Liver (tissue), 9 donors: ENCODE data around the gene ERBB4. TPM values are rescaled to one million over a fixed set of nuclear protein-coding genes. Genes with fewer than 3 reads are reported as not detected.

Experiments used
- DNase-seq: peaks from one replicate; pipeline ENCODE4 v3.0.0-alpha.2; 2017; ENCODE audit warnings: low spot score
- H3K27ac ChIP-seq, 2 donors: one replicate each; pipeline ENCODE4 v1.7.0; 2013; ENCODE audit warnings: inconsistent platforms in 2 of 2, low read length in 2 of 2, control low read depth in 1 of 2, low read depth in 1 of 2, mild to moderate bottlenecking in 1 of 2
- H3K27me3 ChIP-seq, 4 donors: one replicate each; pipeline versions ENCODE4 v1.6.1 to v1.7.0; 2013; ENCODE audit warnings: low read length in 3 of 4, inconsistent platforms in 1 of 4, mild to moderate bottlenecking in 1 of 4, moderate library complexity in 1 of 4; ENCODE audit not compliant: control insufficient read depth in 4 of 4, insufficient read depth in 4 of 4
- H3K36me3 ChIP-seq, 4 donors: one replicate each; pipeline versions ENCODE4 v1.6.1 to v1.7.0; 2013; ENCODE audit warnings: low read length in 3 of 4, mild to moderate bottlenecking in 3 of 4, low read depth in 1 of 4, moderate library complexity in 1 of 4; ENCODE audit not compliant: control insufficient read depth in 4 of 4, insufficient read depth in 3 of 4
- H3K4me1 ChIP-seq, 4 donors: one replicate each; pipeline versions ENCODE4 v1.6.1 to v1.7.0; 2013; ENCODE audit warnings: low read length in 3 of 4, mild to moderate bottlenecking in 3 of 4, moderate library complexity in 1 of 4; ENCODE audit not compliant: control insufficient read depth in 4 of 4, insufficient read depth in 4 of 4
- H3K4me3 ChIP-seq, 3 donors: one replicate each; pipeline versions ENCODE4 v1.6.1 to v1.7.0; 2013; ENCODE audit warnings: low read length in 3 of 3, control low read depth in 1 of 3, low read depth in 1 of 3, mild to moderate bottlenecking in 1 of 3
- H3K9ac ChIP-seq, 2 donors: one replicate each; pipeline ENCODE4 v1.7.0; 2013; ENCODE audit warnings: low read length in 2 of 2, mild to moderate bottlenecking in 2 of 2, moderate library complexity in 2 of 2, control low read depth in 1 of 2, low read depth in 1 of 2
- H3K9me3 ChIP-seq, 4 donors: one replicate each; pipeline versions ENCODE4 v1.6.1 to v1.7.0; 2013; ENCODE audit warnings: low read length in 3 of 4; ENCODE audit not compliant: control insufficient read depth in 4 of 4
- FOXA1 ChIP-seq: IDR thresholded peaks from 2 replicates; pipeline ENCODE4 v1.6.1; 2016; ENCODE audit warnings: antibody characterized with exemption
- GABPA ChIP-seq, 2 donors: IDR thresholded peaks in 1 of 2; conservative IDR thresholded peaks in 1 of 2; 2 replicates each; pipeline ENCODE4 v1.6.1; 2016; ENCODE audit warnings: antibody characterized with exemption in 2 of 2, mild to moderate bottlenecking in 1 of 2, moderate library complexity in 1 of 2
- HNF4A ChIP-seq, 2 donors: conservative IDR thresholded peaks; 2 replicates each; pipeline ENCODE4 v1.6.1; 2016; ENCODE audit warnings: antibody characterized with exemption in 2 of 2, mild to moderate bottlenecking in 2 of 2
- HNF4G ChIP-seq: IDR thresholded peaks from 2 replicates; pipeline ENCODE4 v1.6.1; 2016; ENCODE audit warnings: antibody characterized with exemption
- JUND ChIP-seq, 2 donors: IDR thresholded peaks; 2 replicates each; pipeline ENCODE4 v1.6.1; 2016; ENCODE audit warnings: antibody characterized with exemption in 2 of 2
- MAX ChIP-seq: IDR thresholded peaks from 2 replicates; pipeline ENCODE4 v1.6.1; 2016; ENCODE audit warnings: antibody characterized with exemption
- RAD21 ChIP-seq, 2 donors: IDR thresholded peaks; 2 replicates each; pipeline ENCODE4 v1.6.1; 2016; ENCODE audit warnings: antibody characterized with exemption in 2 of 2, mild to moderate bottlenecking in 2 of 2
- RXRA ChIP-seq, 2 donors: IDR thresholded peaks; 2 replicates each; pipeline ENCODE4 v1.6.1; 2017 to 2018; ENCODE audit warnings: antibody characterized with exemption in 2 of 2, mild to moderate bottlenecking in 1 of 2
- SP1 ChIP-seq: IDR thresholded peaks from 2 replicates; pipeline ENCODE4 v1.6.1; 2018; ENCODE audit warnings: antibody characterized with exemption, mild to moderate bottlenecking
- TAF1 ChIP-seq: conservative IDR thresholded peaks from 2 replicates; pipeline ENCODE4 v1.6.1; 2016; ENCODE audit warnings: antibody characterized with exemption, mild to moderate bottlenecking
- YY1 ChIP-seq: IDR thresholded peaks from 2 replicates; pipeline ENCODE4 v1.6.1; 2016; ENCODE audit warnings: antibody characterized with exemption, mild to moderate bottlenecking
- ZBTB33 ChIP-seq: IDR thresholded peaks from 2 replicates; pipeline ENCODE4 v1.6.1; 2016; ENCODE audit warnings: antibody characterized with exemption
- WGBS: extraction: QIAGEN DNeasy Blood & Tissue Kit; methylation state at CpG from one replicate; pipeline ENCODE4 v1.1.7; 2013; 5-methylcytosine and 5-hydroxymethylcytosine counted together
- polyA plus RNA-seq, 2 donors: library from polyadenylated mRNA; stranded (reverse) in 1 of 2; unstranded in 1 of 2; fragments of 200-250 nt in 1 of 2; fragments of >200 nt in 1 of 2; fragmentation: Nextera tagmentation in 1 of 2; extraction: Ambion mirVana in 1 of 2; gene quantifications; one replicate each; pipeline versions ENCODE4 v1.2.1 to v1.2.3, GENCODE V29; 2013 to 2015
- total RNA-seq, 2 donors: library from RNA; depleted of rRNA; stranded (reverse); fragments of >200 nt; gene quantifications; one replicate each; pipeline ENCODE4 v1.2.3, GENCODE V29; 2014
- TF ChIP-seq, protein P1 (sequence below): IDR thresholded peaks from 2 replicates; pipeline ENCODE4 v1.6.1; 2016; ENCODE audit warnings: antibody characterized with exemption
- TF ChIP-seq, protein P2 (sequence below): IDR thresholded peaks from 2 replicates; pipeline ENCODE4 v1.6.1; 2016; ENCODE audit warnings: antibody characterized with exemption, mild to moderate bottlenecking
- donor health status: healthy.
- donor health status: healthy.
- donor health status: healthy.
- donor health status: healthy.
- donor health status: healthy.

The ERBB4 gene
- total and polyA plus RNA-seq, 4 donors, result 0.03 to 0.42 TPM; not detected in 2

DNA sequence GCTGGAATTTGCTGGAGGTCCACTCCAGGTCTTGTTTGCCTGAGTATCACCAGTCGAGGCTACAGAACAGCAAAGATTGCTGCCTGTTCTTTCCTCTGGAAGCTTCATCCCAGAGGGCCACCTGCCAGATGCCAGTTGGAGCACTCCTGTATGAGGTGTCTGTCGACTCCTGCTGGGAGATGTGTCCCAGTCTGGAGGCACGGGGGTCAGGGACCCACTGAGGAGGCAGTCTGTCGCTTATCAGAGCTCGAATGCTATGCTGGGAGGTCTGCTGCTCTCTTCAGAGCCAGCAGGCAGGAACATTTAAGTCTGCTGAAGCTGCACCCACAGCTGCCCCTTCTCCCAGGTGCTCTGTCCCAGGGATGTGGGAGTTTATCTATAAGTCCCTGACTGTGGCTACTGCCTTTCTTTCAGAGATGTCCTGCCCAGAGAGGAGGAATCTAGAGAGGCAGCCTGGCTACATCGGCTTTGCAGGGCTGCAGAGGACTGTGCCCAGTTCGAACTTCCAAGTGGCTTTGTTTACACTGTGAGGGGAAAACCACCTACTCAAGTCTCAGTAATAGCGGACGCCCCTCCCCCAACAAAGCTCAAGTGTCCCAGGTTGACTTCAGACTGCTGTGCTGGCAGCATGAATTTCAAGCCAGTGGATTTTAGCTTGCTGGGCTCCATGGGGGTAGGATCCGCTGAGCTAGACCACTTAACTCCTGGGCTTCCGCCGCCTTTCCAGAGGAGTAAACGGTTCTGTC lies 301.1 kb downstream of the ERBB4 start:
- H3K4me3 ChIP-seq, result no peak overlapping the region
- H3K9ac ChIP-seq, result no peak overlapping the region
- H3K9me3 ChIP-seq, result no peaks in the 10 kb centered on the region
- TF ChIP-seq HNF4G, result no peak
- TF ChIP-seq, protein P1, sequence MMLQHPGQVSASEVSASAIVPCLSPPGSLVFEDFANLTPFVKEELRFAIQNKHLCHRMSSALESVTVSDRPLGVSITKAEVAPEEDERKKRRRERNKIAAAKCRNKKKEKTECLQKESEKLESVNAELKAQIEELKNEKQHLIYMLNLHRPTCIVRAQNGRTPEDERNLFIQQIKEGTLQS, result no peak
- no peak for TF ChIP-seq JUND (IDR thresholded peaks at IDR 0.05)
- no peak for TF ChIP-seq TAF1
- no peak for TF ChIP-seq RXRA (IDR thresholded peaks at IDR 0.05)
- TF ChIP-seq, protein P2, sequence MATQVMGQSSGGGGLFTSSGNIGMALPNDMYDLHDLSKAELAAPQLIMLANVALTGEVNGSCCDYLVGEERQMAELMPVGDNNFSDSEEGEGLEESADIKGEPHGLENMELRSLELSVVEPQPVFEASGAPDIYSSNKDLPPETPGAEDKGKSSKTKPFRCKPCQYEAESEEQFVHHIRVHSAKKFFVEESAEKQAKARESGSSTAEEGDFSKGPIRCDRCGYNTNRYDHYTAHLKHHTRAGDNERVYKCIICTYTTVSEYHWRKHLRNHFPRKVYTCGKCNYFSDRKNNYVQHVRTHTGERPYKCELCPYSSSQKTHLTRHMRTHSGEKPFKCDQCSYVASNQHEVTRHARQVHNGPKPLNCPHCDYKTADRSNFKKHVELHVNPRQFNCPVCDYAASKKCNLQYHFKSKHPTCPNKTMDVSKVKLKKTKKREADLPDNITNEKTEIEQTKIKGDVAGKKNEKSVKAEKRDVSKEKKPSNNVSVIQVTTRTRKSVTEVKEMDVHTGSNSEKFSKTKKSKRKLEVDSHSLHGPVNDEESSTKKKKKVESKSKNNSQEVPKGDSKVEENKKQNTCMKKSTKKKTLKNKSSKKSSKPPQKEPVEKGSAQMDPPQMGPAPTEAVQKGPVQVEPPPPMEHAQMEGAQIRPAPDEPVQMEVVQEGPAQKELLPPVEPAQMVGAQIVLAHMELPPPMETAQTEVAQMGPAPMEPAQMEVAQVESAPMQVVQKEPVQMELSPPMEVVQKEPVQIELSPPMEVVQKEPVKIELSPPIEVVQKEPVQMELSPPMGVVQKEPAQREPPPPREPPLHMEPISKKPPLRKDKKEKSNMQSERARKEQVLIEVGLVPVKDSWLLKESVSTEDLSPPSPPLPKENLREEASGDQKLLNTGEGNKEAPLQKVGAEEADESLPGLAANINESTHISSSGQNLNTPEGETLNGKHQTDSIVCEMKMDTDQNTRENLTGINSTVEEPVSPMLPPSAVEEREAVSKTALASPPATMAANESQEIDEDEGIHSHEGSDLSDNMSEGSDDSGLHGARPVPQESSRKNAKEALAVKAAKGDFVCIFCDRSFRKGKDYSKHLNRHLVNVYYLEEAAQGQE, result no peak
- no peak for TF ChIP-seq GABPA (IDR thresholded peaks at IDR 0.05 in 1 of 2, conservative IDR thresholded peaks at IDR 0.05 in 1 of 2)
- TF ChIP-seq SP1, result no peak
- TF ChIP-seq HNF4A (conservative IDR thresholded peaks at IDR 0.05), result no peak
- TF ChIP-seq FOXA1, result no peak
- H3K27me3 ChIP-seq, result peaks cover 0 to 2% (median 0%) of the 10 kb centered on the region in 4 donors
- no peaks in the 10 kb centered on the region for H3K36me3 ChIP-seq
- no peaks in the 10 kb centered on the region for H3K4me1 ChIP-seq
- WGBS, result 25% methylated on average over 13 of the region's 13 CpGs
- H3K27ac ChIP-seq, result no peak overlapping the region
- DNase-seq, result no peak

GRCh38 chr2:212228743-212229171 lies 309.8 kb downstream of the ERBB4 start:
- no peaks in the 10 kb centered on the region for H3K27me3 ChIP-seq
- no peaks in the 10 kb centered on the region for H3K9me3 ChIP-seq
- no peaks in the 10 kb centered on the region for H3K4me1 ChIP-seq
- H3K4me3 ChIP-seq, result no peak overlapping the region
- DNase-seq, result no peak
- 40% methylated on average over 2 of the region's 2 CpGs for WGBS
- H3K9ac ChIP-seq, result no peak overlapping the region
- H3K36me3 ChIP-seq, result no peaks in the 10 kb centered on the region
- no peak overlapping the region for H3K27ac ChIP-seq
- TF ChIP-seq RXRA (IDR thresholded peaks at IDR 0.05), result no peak
- TF ChIP-seq RAD21 (IDR thresholded peaks at IDR 0.05), result no peak
- no peak for TF ChIP-seq MAX
- no peak for TF ChIP-seq FOXA1

DNA sequence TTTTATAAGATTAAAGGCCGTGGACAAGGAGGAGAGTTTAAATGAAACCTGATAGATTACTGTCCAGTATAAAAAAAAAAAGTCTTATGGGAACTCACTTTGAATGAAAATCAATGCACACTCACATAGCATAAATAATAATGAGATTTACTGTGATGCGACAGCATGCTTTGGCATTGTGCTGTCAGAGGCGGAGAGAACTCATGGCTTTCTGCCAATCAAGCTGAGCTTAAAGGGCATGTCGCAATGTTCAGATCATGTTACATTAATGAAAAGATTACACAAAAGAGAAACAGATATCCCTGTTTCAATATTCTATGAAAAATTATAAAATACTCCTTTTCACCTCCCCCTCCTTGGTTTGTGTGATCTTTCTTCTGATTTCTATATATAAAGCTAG lies 310.8 kb downstream of the ERBB4 start:
- no peaks in the 10 kb centered on the region for H3K9me3 ChIP-seq
- H3K9ac ChIP-seq, result no peak overlapping the region
- no peaks in the 10 kb centered on the region for H3K4me1 ChIP-seq
- no peak overlapping the region for H3K4me3 ChIP-seq
- no peak for DNase-seq
- no peaks in the 10 kb centered on the region for H3K27me3 ChIP-seq
- 38% methylated on average over 4 of the region's 4 CpGs for WGBS
- no peaks in the 10 kb centered on the region for H3K36me3 ChIP-seq
- H3K27ac ChIP-seq, result no peak overlapping the region
- TF ChIP-seq JUND (IDR thresholded peaks at IDR 0.05) (no peak), FOXA1 (no peak), GABPA (IDR thresholded peaks at IDR 0.05 in 1 of 2, conservative IDR thresholded peaks at IDR 0.05 in 1 of 2) (no peak), YY1 (no peak), ZBTB33 (no peak), MAX (no peak), HNF4A (conservative IDR thresholded peaks at IDR 0.05) (no peak)
- TF ChIP-seq, protein P2, result no peak
- TF ChIP-seq, protein P1, result no peak
